Smooth muscle cell (in vitro differentiated cells): ENCODE data around the gene HHIPL1. TPM values are rescaled to one million over a fixed set of nuclear protein-coding genes. Genes with fewer than 3 reads are reported as not detected.
A peak's percentile ranks its signal among the peaks of the same experiment; 100 is the strongest.

ENCODE experiments used
- DNase-seq: peaks from one replicate; lab custom pipeline; 2025; ENCODE audit not compliant: unreplicated experiment; lab: John Stamatoyannopoulos, UW
- H2AFZ ChIP-seq: fragments of 200-600 bp; sonication (generic); 2 replicates; pipeline ENCODE4 v1.6.0; 2016; ENCODE audit warnings: antibody characterized with exemption, low read depth, mild to moderate bottlenecking
- H3F3A ChIP-seq: fragments of 200-600 bp; sonication (generic); 2 replicates; pipeline ENCODE4 v1.6.0; 2017; ENCODE audit warnings: antibody characterized with exemption, low read depth
- H3K27ac ChIP-seq: fragments of 200-600 bp; sonication (generic); 2 replicates; pipeline ENCODE4 v1.5.1; 2016; ENCODE audit warnings: low read depth, mild to moderate bottlenecking
- H3K27me3 ChIP-seq: fragments of 200-600 bp; sonication (generic); 2 replicates; pipeline ENCODE4 v1.6.1; 2016; ENCODE audit warnings: low read depth, mild to moderate bottlenecking
- H3K36me3 ChIP-seq: fragments of 200-600 bp; sonication (generic); 2 replicates; pipeline ENCODE4 v1.5.1; 2016; ENCODE audit warnings: low read depth
- H3K4me1 ChIP-seq: fragments of 200-600 bp; sonication (generic); 2 replicates; pipeline ENCODE4 v1.5.1; 2016; ENCODE audit warnings: low read depth
- H3K4me2 ChIP-seq: fragments of 200-600 bp; sonication (generic); 2 replicates; pipeline ENCODE4 v1.6.0; 2016; ENCODE audit warnings: mild to moderate bottlenecking
- H3K4me3 ChIP-seq: fragments of 200-600 bp; sonication (generic); 2 replicates; pipeline ENCODE4 v1.5.1; 2016; ENCODE audit warnings: mild to moderate bottlenecking
- H3K79me2 ChIP-seq: fragments of 200-600 bp; sonication (generic); 2 replicates; pipeline ENCODE4 v1.6.0; 2016; ENCODE audit warnings: low read depth, mild to moderate bottlenecking
- H3K9ac ChIP-seq: fragments of 200-600 bp; sonication (generic); 2 replicates; pipeline ENCODE4 v1.6.0; 2016; ENCODE audit warnings: low read depth
- H3K9me3 ChIP-seq: fragments of 200-600 bp; sonication (generic); replicated peaks from 2 replicates; pipeline ENCODE4 v1.5.1; 2016; ENCODE audit warnings: low read depth
- H4K20me1 ChIP-seq: fragments of 200-600 bp; sonication (generic); 2 replicates; pipeline ENCODE4 v1.6.0; 2016; ENCODE audit warnings: low read depth
- CTCF ChIP-seq: fragments of 200-600 bp; sonication (generic); IDR thresholded peaks from 2 replicates; pipeline ENCODE4 v1.5.1; 2017; ENCODE audit warnings: borderline replicate concordance, mild to moderate bottlenecking, antibody characterized with exemption; ENCODE audit not compliant: insufficient read depth, poor library complexity, severe bottlenecking
- WGBS: methylation state at CpG from one replicate; pipeline ENCODE4 v1.1.7; 2016; ENCODE audit warnings: low lambda C conversion rate; 5-methylcytosine and 5-hydroxymethylcytosine counted together
- polyA plus RNA-seq: library from polyadenylated mRNA; unstranded; fragments of >200 nt; fragmentation: Nextera tagmentation; extraction: Ambion mirVana; gene quantifications from 2 replicates; pipeline ENCODE4 v1.2.1, GENCODE V29; 2016
- total RNA-seq: library from RNA; depleted of rRNA; stranded (reverse); fragments of >200 nt; gene quantifications from 2 replicates; pipeline ENCODE4 v1.2.3, GENCODE V29; 2014

Gene HHIPL1
- total and polyA plus RNA-seq, 2 experiments from 2014 or later = 9.6 to 11.9 TPM

- Histone ChIP-seq H3K9ac (no peak overlapping the region), H2AFZ (no peak overlapping the region), H3F3A (no peaks in the 10 kb centered on the region), H3K36me3 (no peaks in the 10 kb centered on the region), H3K4me1 (peaks cover 21% of the 10 kb centered on the region), H4K20me1 (no peaks in the 10 kb centered on the region), H3K27me3 (no peaks in the 10 kb centered on the region), H3K9me3 (no peaks in the 10 kb centered on the region), H3K79me2 (no peaks in the 10 kb centered on the region), H3K27ac (no peak overlapping the region), H3K4me2 (peak overlapping the region; percentile 29), H3K4me3 (no peak overlapping the region)
- TF ChIP-seq CTCF = no peak
- DNase-seq = no peak
- WGBS = 59% methylated on average over 16 of the region's 16 CpGs
Observed at GRCh38 chr14:99616832-99617800, 27.8 kb upstream of the HHIPL1 start.

DNA sequence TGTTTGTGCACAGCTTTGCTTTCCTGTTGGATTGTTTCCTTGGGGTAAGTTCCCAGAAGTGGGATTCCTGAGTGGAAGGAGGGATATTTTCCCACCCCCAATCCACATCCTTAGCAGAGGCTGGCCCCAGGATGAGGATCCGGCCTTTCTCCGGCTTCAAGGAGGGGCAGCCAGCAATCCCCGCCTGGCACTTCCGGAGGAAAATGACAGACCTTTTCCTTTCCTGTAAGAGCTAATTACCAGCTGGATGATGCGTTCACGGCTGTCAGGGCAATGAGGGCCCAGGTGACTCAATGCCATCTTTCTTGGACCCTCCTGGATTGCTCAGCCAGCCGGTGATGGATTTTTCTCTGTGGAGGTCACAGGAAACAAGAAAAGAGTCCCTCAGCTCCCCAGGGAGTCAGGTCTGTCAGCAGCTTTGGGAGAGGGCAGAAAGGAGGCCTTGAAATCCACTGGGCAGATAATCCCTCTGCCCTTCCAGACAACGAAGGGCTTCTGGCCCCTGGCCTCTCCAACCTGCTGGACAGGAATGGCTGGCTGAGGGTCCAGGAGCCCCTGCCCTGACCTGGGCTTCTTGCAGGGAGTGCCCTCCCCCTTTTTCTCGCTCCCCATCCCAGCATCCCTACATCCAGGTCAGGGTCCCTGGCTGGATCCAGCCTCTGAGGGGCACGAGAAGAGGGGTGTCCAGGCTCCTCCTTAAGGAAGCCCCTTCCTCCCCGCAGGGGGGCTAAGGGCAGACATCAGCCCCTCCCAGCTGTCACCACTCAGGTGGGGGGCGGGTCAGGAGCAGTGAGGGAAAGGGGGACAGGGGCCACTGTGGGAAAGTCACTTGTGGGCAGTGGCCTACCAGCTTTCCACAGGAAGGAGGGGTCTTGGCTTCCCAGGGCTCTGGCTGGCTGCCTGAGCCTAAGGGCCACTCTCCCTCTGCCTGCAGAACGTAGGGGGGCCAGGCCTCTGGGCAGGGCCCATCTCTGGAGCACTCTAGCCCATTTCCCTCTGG lies 24.8 kb upstream of the HHIPL1 start:
- no peak overlapping the region for H3K4me3 ChIP-seq
- H3K27ac ChIP-seq = no peak overlapping the region
- H2AFZ ChIP-seq = no peak overlapping the region
- WGBS = 59% methylated on average over 13 of the region's 13 CpGs
- peaks cover 13% of the 10 kb centered on the region for H3K4me1 ChIP-seq
- DNase-seq = no peak
- no peaks in the 10 kb centered on the region for H3K9me3 ChIP-seq
- H3K79me2 ChIP-seq = no peaks in the 10 kb centered on the region
- no peak overlapping the region for H3K9ac ChIP-seq
- TF ChIP-seq CTCF = no peak
- no peaks in the 10 kb centered on the region for H3K27me3 ChIP-seq
- H3K36me3 ChIP-seq = no peaks in the 10 kb centered on the region
- H3F3A ChIP-seq = no peaks in the 10 kb centered on the region
- H3K4me2 ChIP-seq = no peak overlapping the region
- H4K20me1 ChIP-seq = no peaks in the 10 kb centered on the region

GRCh38 chr14:99621948-99622347 lies 23.0 kb upstream of the HHIPL1 start:
- H3K9ac ChIP-seq = no peak overlapping the region
- H3K9me3 ChIP-seq = no peaks in the 10 kb centered on the region
- no peaks in the 10 kb centered on the region for H3K36me3 ChIP-seq
- H3K4me1 ChIP-seq = peaks cover 12% of the 10 kb centered on the region
- no peak overlapping the region for H3K4me2 ChIP-seq
- TF ChIP-seq CTCF = no peak
- no peak for DNase-seq
- H3K79me2 ChIP-seq = no peaks in the 10 kb centered on the region
- no peaks in the 10 kb centered on the region for H3F3A ChIP-seq
- no peaks in the 10 kb centered on the region for H3K27me3 ChIP-seq
- no peak overlapping the region for H2AFZ ChIP-seq
- no peak overlapping the region for H3K4me3 ChIP-seq
- H4K20me1 ChIP-seq = no peaks in the 10 kb centered on the region
- H3K27ac ChIP-seq = peak overlapping the region; percentile 27
- WGBS = 72% methylated on average over 6 of the region's 6 CpGs
